ENCODE measurements around the gene XPNPEP2.

The XPNPEP2 gene, protein sequence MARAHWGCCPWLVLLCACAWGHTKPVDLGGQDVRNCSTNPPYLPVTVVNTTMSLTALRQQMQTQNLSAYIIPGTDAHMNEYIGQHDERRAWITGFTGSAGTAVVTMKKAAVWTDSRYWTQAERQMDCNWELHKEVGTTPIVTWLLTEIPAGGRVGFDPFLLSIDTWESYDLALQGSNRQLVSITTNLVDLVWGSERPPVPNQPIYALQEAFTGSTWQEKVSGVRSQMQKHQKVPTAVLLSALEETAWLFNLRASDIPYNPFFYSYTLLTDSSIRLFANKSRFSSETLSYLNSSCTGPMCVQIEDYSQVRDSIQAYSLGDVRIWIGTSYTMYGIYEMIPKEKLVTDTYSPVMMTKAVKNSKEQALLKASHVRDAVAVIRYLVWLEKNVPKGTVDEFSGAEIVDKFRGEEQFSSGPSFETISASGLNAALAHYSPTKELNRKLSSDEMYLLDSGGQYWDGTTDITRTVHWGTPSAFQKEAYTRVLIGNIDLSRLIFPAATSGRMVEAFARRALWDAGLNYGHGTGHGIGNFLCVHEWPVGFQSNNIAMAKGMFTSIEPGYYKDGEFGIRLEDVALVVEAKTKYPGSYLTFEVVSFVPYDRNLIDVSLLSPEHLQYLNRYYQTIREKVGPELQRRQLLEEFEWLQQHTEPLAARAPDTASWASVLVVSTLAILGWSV

DNA sequence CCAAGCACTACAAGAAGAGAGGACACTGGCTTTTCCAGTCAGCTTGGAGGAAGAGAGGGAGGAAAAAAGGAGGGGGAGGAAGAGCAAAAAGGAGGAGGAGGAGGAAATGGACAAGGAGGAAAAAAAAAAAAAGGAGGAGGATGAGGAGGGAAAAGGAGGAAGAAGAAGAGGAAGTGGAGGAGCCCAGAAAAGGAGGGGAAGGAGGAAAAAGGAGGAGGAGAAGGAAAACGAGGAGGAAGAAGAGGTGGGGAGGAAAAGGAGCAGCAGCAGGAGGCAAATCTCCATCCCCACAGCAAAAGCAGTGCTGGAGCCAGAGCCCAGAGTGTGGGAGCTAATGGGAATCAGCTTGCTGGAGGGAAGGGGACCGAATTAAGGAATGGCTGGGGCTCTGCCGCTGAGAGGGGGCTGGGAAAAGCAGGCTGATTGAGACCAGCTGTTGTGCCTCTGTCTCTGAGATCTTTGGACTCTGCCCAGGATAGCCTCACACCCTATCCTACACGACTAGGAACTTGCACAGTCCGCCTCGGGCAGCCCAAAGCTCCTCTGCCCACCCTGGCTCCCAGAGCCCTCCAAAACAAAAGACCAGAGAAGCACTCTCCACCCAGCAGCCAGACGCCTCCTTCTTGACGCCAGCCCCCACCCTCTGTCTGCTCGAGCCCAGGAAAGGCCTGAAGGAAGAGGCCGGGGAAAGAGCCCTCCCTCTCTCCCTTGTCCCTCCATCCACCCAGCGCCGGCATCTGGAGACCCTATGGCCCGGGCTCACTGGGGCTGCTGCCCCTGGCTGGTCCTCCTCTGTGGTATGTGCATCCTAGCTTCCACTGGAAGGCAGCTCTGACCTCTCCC lies at the start of gene XPNPEP2:
TSS of gene XPNPEP2 (plus strand) at position 514 of the 843 bp plus-strand sequence. CDS start at position 749, 235 bp downstream.
- DNase-seq: no peak

DNA sequence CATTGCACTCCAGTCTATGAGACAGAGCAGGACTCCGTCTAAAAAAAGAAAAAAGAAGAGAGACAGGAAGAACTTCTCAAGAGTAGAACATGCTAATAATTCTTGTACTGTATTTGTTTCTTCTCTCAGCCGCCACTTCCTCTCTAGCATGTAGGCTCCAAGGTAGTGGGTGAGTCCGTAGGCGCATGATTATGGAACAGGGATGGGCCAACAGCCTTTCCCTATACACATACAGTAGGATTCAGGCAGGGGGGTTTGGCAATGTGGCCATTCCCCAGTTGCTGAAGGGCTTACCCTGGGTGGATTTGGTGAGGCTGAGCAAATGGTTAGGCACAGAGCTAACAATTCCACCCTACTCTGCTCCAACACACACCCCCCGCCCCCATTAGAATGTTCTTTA lies 49.0 kb upstream of the XPNPEP2 start:
- DNase-seq: no peak

DNA sequence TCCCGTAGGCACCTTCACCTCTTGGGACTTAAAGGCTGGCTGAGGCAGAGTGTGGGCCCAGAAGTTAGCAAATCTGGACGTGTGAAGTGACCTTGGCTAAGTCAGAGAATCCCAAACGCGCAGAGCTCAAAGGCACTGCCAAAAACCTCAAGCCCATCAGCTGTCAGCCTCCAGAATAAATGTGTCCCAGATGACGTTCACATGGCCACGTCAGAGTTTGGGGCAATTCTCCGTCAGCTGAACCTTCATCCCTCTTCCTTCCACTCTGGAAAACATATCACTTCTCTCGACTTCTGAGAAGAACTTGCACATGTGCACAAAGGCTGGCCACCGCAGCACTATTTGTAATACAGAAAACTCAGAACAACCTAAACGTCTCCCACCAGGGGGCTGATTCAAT lies 48.3 kb upstream of the XPNPEP2 start:
- no peak for DNase-seq

- no peak for DNase-seq
Measured at GRCh38 chrX:129693354-129693753, 45.4 kb upstream of the XPNPEP2 start.

GRCh38 chrX:129694805-129695204 lies 44.0 kb upstream of the XPNPEP2 start:
- DNase-seq: no peak

- DNase-seq: no peak
Measured at GRCh38 chrX:129695535-129695934, 43.2 kb upstream of the XPNPEP2 start.

DNA sequence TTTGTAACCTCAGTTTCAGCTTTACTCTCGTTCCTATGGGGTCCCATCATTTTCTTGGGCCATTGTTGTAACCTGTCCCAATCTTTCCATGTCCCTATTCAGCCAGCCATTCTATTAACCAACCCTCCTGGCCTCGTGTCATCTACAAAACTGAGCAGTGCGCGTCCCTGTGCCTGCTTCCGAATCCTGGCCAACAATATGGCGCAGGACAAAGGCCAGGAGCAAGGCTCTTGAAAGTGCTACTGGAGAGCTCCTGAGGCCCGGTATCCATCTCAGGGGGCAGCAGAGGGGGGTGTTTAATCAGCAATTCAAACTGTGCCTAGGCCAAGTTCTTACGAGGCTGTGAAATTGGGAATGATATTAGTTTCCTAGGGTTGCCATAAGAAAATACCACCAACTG lies 42.8 kb upstream of the XPNPEP2 start:
- DNase-seq: no peak

GRCh38 chrX:129696463-129697155 lies 42.2 kb upstream of the XPNPEP2 start:
- no peak for DNase-seq

DNA sequence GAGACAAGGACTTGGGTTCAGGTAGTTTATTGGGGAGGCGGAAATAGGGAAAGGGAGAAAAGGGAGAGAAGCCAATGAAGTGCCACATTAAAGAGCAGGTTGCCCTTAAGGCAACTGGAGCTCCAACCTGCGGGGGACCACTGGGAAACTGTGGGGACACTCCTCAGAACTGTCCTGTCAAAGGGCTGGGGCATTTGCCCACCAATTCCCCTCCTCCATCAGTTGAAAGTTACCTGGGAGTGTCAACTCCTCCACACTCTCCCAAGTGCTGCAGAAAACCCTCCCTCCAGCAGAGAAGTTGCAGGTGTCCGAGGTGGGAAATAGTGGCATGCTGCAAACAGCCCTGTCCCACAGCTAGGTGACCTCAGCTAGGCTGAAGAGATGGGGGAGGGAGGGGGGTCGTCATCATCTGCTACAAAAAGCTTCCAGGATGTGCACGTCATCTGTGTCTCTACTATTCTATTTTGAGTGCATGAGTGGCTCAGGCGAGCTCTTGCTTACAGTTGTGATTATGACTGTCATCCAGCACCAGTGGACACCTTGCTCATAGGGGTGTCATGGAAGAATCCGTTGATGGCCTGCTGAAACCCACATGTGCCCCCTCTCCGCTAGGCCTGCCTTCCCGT lies 41.5 kb upstream of the XPNPEP2 start:
- DNase-seq: no peak

- DNase-seq: no peak
Measured at GRCh38 chrX:129698150-129698549, 40.6 kb upstream of the XPNPEP2 start.

DNA sequence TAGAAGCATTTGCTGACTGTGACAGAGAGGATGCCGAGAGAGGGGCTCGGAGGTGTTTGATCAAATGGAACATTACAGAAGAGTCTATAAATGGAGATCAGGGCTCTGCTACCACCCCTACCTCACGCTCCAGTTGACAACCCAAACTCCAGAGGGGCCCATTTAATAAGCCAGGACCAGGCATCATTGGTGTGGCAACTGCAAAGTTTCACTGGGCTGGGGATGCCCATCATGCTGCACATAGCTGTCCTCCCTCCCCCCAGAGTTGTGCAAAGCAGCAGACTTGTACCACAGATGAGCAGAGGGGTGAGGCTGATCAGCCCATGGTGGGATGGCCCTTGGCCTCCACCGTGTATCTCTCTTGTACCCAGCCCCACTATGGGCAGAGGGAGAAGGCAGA lies 38.2 kb upstream of the XPNPEP2 start:
- DNase-seq: no peak

- no peak for DNase-seq
Measured at GRCh38 chrX:129701624-129702069, 37.1 kb upstream of the XPNPEP2 start.

- DNase-seq: no peak
Measured at GRCh38 chrX:129704491-129704890, 34.3 kb upstream of the XPNPEP2 start.

GRCh38 chrX:129705377-129705925 lies 33.3 kb upstream of the XPNPEP2 start:
- DNase-seq: no peak

GRCh38 chrX:129705988-129706387 lies 32.8 kb upstream of the XPNPEP2 start:
- DNase-seq: no peak

DNA sequence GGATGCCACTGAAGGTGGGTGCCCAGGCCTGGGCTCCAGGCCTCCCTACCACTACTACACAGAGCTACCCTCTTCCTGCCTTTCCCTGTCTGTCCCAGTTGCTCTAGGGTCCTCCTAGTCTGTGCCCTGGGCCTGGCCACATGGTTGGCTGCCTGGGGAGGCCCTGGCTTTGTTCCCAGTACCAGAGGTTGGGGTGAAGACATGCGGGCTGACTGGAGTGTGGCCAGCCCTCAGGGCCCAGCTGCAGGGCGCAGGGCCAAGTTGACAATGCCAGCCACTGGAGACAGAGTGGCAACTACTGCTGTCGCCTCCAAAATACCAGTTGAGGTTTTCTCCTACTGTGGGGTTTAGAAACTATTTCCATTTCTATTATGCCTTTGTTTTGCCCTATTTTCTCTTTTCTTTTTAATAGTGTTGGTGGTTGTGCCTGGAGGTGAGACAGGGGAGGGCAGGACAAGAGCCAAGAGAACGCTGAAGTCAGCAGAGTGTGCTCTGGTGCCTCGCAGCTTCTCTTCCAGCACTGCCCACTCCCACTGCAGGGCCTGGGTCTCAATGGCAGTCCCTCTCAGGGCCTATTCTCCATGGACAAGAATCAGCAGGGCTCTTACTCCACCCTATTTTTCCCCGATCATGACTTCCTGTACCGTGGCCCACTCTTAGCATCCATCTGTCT lies 32.2 kb upstream of the XPNPEP2 start:
- no peak for DNase-seq

DNA sequence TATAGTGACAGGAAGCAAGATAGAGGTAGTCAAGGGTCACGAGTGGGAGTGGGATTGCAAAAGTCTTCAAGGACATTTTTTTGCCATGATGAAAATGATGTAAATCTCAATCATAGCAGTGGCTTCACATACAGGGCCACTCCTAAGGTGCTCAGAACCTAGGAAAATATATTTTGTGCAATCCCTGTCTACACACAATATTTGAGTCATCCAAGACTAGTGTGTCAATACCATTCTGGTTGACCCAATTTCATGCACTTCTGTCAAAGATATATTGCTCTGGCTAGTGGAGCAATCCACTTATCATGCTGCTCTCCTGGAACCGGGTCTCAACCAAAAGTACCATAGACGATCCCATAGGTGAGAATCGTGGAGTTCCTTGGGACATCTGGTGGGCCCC lies 24.2 kb upstream of the XPNPEP2 start:
- no peak for DNase-seq

GRCh38 chrX:129716507-129716906 lies 22.3 kb upstream of the XPNPEP2 start:
- no peak for DNase-seq

GRCh38 chrX:129717892-129718291 lies 20.9 kb upstream of the XPNPEP2 start:
- no peak for DNase-seq

GRCh38 chrX:129718676-129719075 lies 20.1 kb upstream of the XPNPEP2 start:
- no peak for DNase-seq

DNA sequence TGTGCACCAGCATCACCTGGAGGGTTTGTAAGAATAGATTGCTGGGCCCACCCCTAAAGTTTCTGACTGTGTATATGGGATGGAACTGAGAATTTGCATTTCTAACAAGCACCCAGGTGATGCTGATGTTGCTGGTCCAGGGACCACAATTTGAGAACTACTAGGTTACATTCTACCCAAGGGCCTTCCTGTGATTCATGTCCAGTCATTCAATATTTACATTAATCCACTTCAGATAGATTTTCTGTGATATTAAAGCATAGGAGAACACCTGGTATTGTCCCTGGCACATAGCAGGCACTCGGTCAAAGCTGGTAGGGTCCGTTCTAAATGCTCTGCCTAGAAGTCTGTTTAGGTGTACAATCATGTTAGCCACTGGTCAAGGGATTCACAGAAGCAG lies 19.5 kb upstream of the XPNPEP2 start:
- DNase-seq: no peak
